Esophagus squamous epithelium (tissue), 5 donors: ENCODE data around the gene TUT1. TPM values are rescaled to one million over a fixed set of nuclear protein-coding genes. Genes with fewer than 3 reads are reported as not detected.

ENCODE experiments used
- DNase-seq: peaks from one replicate; lab custom pipeline; 2025; lab: John Stamatoyannopoulos, UW
- H3K27ac ChIP-seq, 4 donors: fragments of 200-600 bp; sonication (generic); one replicate each; pipeline ENCODE4 v1.5.1; 2016 to 2019; ENCODE audit warnings: mild to moderate bottlenecking in 1 of 4
- H3K27me3 ChIP-seq, 4 donors: fragments of 200-600 bp; sonication (generic); 1 replicate in 3 of 4; 2 replicates in 1 of 4; pipeline versions ENCODE4 v1.5.1 to v1.6.0; 2017 to 2021; ENCODE audit warnings: antibody characterized with exemption in 1 of 4
- H3K36me3 ChIP-seq, 3 donors: fragments of 200-600 bp; sonication (generic); one replicate each; pipeline ENCODE4 v1.5.1; 2016 to 2019
- H3K4me1 ChIP-seq, 3 donors: fragments of 200-600 bp; sonication (generic); one replicate each; pipeline ENCODE4 v1.5.1; 2017 to 2019
- H3K4me3 ChIP-seq, 4 donors: fragments of 200-600 bp; sonication (generic); 1 replicate in 3 of 4; 2 replicates in 1 of 4; pipeline ENCODE4 v1.5.1; 2016 to 2019; ENCODE audit warnings: mild to moderate bottlenecking in 2 of 4, moderate library complexity in 1 of 4
- H3K9me3 ChIP-seq, 3 donors: fragments of 200-600 bp; sonication (generic); one replicate each; pipeline ENCODE4 v1.5.1; 2016 to 2019
- POLR2A ChIP-seq, 4 donors: fragments of 450-650 bp; IDR thresholded peaks; one replicate each; pipeline ENCODE4 v1.6.1; 2017; ENCODE audit warnings: antibody characterized with exemption in 4 of 4, mild to moderate bottlenecking in 4 of 4, moderate library complexity in 3 of 4
- WGBS, 2 donors: methylation state at CpG; one replicate each; pipeline ENCODE4 v1.1.5; 2018; 5-methylcytosine and 5-hydroxymethylcytosine counted together
- intact Hi-C: fragments of 100-400 bp; cut with DNase I; formaldehyde crosslinking; loops from one replicate; pipeline ENCODE4 v1.15.0; 2022
- total RNA-seq, 4 donors: library from RNA; depleted of rRNA; stranded (reverse); fragments of >200 nt; gene quantifications; one replicate each; pipeline ENCODE4 v1.1.0, GENCODE V29; 2016
- TF ChIP-seq, protein P1 (sequence below), 6 experiments: fragments of 450-650 bp in 4 of 6; fragments of 200-600 bp in 2 of 6; sonication (generic) in 2 of 6; IDR thresholded peaks; one replicate each; pipeline ENCODE4 v1.5.1; 2016 to 2019; ENCODE audit warnings: antibody characterized with exemption in 6 of 6, mild to moderate bottlenecking in 4 of 6, moderate library complexity in 4 of 6
- donor health status: DM: yes; HTN: yes; CAD: no.

TUT1 gene
- total RNA-seq, 4 donors from 2014 or later = 5.0 to 12.7 (median 8.0) TPM

DNA sequence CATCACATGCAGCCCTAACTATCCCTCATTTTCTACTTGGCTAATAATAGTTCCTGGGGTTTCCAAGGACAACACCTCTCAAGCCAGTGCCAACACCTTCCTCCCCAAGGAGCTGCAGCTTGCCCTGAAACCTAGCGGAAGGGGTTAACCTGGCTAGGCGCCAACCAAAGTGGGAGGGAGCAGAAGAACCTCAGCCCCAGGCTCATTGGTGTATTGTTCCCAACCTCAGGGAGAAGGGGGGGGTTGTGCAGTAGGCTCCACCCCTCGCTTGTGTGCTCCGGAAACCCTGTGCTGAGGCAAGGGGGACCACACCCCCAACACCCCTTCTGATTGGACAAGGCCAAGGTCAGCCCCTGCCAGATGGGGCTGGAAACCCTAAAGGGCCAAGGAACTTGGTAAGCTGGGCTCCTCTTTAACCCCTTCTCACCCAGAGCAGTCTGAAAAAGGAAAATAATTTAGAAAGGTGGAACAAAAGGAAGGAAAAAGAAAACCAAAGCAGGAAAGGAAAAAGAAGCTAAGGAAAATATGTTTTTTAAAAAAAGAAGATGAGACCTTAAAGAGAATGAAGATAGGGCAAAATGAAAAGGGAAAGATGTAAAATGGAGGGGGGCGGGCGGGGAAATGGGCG, 7.9 kb upstream of the TUT1 start:
- no peaks in the 10 kb centered on the region for H3K27me3 ChIP-seq
- peak overlapping the region; percentile 89 to 99 (median 94) for H3K4me3 ChIP-seq
- WGBS, 2 donors = 28 to 39% methylated on average over 3 to 5 of the region's 7 CpGs
- TF ChIP-seq POLR2A (IDR thresholded peaks at IDR 0.05) = no peak
- TF ChIP-seq, protein P1, sequence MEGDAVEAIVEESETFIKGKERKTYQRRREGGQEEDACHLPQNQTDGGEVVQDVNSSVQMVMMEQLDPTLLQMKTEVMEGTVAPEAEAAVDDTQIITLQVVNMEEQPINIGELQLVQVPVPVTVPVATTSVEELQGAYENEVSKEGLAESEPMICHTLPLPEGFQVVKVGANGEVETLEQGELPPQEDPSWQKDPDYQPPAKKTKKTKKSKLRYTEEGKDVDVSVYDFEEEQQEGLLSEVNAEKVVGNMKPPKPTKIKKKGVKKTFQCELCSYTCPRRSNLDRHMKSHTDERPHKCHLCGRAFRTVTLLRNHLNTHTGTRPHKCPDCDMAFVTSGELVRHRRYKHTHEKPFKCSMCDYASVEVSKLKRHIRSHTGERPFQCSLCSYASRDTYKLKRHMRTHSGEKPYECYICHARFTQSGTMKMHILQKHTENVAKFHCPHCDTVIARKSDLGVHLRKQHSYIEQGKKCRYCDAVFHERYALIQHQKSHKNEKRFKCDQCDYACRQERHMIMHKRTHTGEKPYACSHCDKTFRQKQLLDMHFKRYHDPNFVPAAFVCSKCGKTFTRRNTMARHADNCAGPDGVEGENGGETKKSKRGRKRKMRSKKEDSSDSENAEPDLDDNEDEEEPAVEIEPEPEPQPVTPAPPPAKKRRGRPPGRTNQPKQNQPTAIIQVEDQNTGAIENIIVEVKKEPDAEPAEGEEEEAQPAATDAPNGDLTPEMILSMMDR (IDR thresholded peaks at IDR 0.05) = peak in 1 of 6 experiments; percentile 17
- H3K4me1 ChIP-seq = peaks cover 27 to 60% (median 33%) of the 10 kb centered on the region in 3 donors
- H3K36me3 ChIP-seq = peaks cover 31 to 54% (median 39%) of the 10 kb centered on the region in 3 donors
- peak; percentile 89 for DNase-seq
- H3K9me3 ChIP-seq = no peaks in the 10 kb centered on the region
- intact Hi-C loops = loop anchor here (5.0 kb wide), 1 partner anchor 73 kb away; the partner anchor contains the start of genes LBHD1 and UQCC3
- H3K27ac ChIP-seq = peak overlapping the region; percentile 95 to 99 (median 98)

GRCh38 chr11:62595124-62595523, 3.8 kb upstream of the TUT1 start:
- intact Hi-C loops = loop anchor here (5.0 kb wide), 1 partner anchor 77 kb away; the partner anchor contains the start of genes LBHD1 and UQCC3
- no peak overlapping the region for H3K4me3 ChIP-seq
- peaks cover 33 to 64% (median 39%) of the 10 kb centered on the region in 3 donors for H3K4me1 ChIP-seq
- TF ChIP-seq, protein P1 (IDR thresholded peaks at IDR 0.05) = no peak
- no peak for TF ChIP-seq POLR2A (IDR thresholded peaks at IDR 0.05)
- no peak overlapping the region for H3K27ac ChIP-seq
- 82 to 92% methylated on average over 7 to 8 of the region's 8 CpGs for WGBS, 2 donors
- H3K9me3 ChIP-seq = no peaks in the 10 kb centered on the region
- DNase-seq = no peak
- peaks cover 37 to 62% (median 44%) of the 10 kb centered on the region in 3 donors for H3K36me3 ChIP-seq
- H3K27me3 ChIP-seq = no peaks in the 10 kb centered on the region

DNA sequence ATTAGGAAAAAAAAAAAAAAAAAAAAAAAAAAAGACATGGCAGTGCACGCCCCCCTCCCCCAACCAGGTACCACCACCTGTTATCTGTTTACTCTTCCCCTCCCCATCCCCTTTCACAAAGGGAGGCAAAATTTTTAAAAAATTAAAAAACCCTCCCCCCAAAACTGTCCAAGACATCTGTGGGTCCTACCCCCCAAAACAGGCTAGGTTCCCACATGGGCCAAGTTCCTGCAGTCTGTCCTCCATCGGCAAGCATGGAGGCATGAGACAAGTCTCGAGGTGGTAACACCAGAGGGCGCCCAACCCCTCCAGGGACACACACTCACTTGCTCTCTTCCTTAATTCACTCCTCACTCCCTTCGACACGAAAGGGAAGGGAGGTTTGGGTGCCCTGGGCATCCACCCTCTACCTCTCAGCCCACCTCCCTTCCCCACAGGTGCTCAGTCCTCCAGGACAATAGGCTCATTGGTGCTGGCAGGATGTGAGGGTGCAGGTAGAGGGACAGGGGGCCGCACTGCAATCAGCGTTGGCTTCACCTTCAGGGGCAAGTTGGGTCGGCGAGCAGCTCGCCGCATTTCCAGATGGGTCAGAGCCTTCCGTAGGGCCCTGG, 2.2 kb upstream of the TUT1 start:
- WGBS, 2 donors = 19 to 51% methylated on average over 6 to 8 of the region's 13 CpGs
- peaks cover 36 to 66% (median 44%) of the 10 kb centered on the region in 3 donors for H3K36me3 ChIP-seq
- no peak for TF ChIP-seq POLR2A (IDR thresholded peaks at IDR 0.05)
- TF ChIP-seq, protein P1 (IDR thresholded peaks at IDR 0.05) = peak in 5 of 6 experiments; percentile 48 to 69 (median 62)
- no peak for DNase-seq
- H3K27ac ChIP-seq = peak overlapping the region in 3 of 4 donors; percentile 59 to 97 (median 94)
- intact Hi-C loops = no loop called here
- no peak overlapping the region for H3K4me3 ChIP-seq
- no peaks in the 10 kb centered on the region for H3K9me3 ChIP-seq
- H3K4me1 ChIP-seq = peaks cover 18 to 64% (median 29%) of the 10 kb centered on the region in 3 donors
- no peaks in the 10 kb centered on the region for H3K27me3 ChIP-seq

GRCh38 chr11:62592989-62593421, 1.7 kb upstream of the TUT1 start:
- Histone ChIP-seq H3K27ac (peak overlapping the region; percentile 88 to 97 (median 96)), H3K27me3 (no peaks in the 10 kb centered on the region), H3K4me3 (no peak overlapping the region), H3K36me3 (peaks cover 31 to 66% (median 39%) of the 10 kb centered on the region in 3 donors), H3K9me3 (no peaks in the 10 kb centered on the region), H3K4me1 (peaks cover 16 to 64% (median 24%) of the 10 kb centered on the region in 3 donors)
- TF ChIP-seq, protein P1 (IDR thresholded peaks at IDR 0.05) = no peak
- TF ChIP-seq POLR2A (IDR thresholded peaks at IDR 0.05) = no peak
- intact Hi-C loops = no loop called here
- DNase-seq = no peak
- 65 to 70% methylated on average over 8 of the region's 8 CpGs for WGBS, 2 donors
